Measurements from ENCODE around the gene TKFC.

Gene TKFC, protein sequence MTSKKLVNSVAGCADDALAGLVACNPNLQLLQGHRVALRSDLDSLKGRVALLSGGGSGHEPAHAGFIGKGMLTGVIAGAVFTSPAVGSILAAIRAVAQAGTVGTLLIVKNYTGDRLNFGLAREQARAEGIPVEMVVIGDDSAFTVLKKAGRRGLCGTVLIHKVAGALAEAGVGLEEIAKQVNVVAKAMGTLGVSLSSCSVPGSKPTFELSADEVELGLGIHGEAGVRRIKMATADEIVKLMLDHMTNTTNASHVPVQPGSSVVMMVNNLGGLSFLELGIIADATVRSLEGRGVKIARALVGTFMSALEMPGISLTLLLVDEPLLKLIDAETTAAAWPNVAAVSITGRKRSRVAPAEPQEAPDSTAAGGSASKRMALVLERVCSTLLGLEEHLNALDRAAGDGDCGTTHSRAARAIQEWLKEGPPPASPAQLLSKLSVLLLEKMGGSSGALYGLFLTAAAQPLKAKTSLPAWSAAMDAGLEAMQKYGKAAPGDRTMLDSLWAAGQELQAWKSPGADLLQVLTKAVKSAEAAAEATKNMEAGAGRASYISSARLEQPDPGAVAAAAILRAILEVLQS

DNA sequence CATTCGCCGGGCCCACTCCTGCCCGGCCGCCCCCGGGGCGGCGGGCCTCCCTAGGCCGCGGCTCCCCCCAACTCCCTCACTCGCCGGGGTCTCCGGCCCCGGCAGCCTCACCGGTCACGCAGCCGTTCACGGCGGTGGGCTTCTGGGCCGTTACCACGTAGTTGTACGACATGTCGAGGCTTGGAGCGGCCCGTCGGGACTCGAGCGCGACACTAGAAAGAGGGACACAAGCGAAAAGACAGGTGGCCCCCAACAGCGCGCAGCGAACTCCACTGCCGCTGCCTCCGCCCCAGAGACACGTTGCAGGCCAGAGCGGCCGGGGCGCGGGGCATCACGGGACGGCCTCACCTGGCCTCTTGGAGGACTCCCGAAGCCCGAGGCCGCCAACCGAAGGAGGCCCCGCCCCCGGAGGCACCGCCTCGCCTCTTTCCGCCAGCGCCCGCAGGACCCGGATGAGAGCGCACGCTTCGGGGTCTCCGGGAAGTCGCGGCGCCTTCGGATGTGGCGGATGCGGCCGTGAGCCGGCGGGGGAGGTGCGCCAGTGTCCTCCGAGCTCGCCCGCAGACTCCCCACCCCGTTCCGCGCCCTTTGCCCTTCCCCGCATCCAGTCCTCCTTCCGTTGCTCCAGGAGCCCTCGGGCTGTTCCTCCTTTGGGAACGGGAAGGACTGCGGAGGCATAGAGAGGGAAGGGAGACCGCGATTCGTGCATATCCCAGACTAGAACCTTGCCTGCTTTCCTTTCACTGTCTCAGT is at the start of gene TKFC, which contains the start of gene DDB1:
TKFC (plus strand) TSS at position 432 of the 753 bp plus-strand sequence. CDS start 1,501 bp downstream, outside the sequence.
DDB1 (minus strand) TSS at position 309 of the 753 bp plus-strand sequence; CDS start at position 172, 137 bp downstream.
- peak; percentile 94 for DNase-seq

GRCh38 chr11:61283613-61284012 is 49.4 kb upstream of the TKFC start:
- DNase-seq = no peak

- no peak for DNase-seq
Observed at GRCh38 chr11:61287338-61287977, 45.6 kb upstream of the TKFC start.

- DNase-seq = no peak
Observed at GRCh38 chr11:61290905-61291690, 41.9 kb upstream of the TKFC start.

DNA sequence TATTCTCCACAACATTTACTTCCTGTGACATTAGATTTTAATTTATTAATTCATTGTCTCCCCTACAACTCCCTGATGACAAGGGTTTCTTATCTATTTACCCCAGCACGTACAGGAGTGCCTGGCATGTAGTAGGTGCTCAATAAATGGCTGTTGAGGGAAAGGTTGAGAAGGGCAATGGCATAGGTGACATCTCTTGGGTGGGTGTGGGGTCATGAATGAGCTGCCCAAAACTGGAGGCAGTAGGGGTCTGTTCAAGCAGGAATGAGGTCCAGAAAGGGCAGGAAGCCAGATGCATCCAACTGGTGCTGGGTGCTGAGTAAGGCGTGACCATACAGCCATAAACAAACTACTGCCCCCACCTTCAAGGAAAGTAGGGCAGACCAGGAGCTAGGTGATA is 40.7 kb upstream of the TKFC start:
- no peak for DNase-seq

DNA sequence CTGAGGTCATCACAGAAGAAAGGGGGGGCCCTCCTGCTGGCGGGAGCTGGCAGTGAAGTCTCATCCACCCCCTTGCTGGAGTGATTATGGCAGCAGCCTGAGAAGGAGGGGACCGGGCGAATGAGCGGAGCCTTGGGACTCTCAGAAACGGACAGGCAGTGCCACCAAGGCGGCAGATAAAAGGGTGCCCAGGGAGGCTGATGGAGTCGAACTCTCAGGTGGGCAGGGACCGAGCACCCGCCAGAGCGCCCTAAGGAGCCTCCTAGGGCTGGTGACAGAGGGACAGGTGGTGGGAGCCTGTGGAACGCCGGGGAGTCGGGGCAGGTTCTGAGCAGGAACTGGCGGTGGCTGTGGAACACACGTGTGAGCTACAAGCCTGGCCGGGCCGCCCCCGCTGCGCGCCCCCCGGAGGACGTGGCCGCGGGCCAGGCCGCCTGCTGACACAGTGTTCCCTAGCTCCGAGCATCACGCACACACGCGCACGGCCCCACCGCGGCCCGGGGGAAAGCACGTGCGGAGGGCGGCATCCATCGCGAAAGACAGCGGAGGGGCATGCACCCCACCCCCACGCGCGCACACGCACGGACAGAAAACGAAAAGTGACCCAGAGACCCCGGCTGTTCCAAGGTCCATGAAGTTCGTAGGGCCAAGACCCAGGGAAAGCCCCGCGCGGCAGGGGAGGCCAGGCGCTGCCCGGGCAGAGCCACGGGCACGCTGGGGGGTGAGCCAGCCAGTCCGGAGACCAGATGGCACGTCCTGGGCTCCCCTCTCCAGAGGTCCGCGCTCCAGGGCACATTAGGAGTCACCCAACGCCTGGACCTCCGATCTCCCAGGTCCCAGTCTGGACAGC is 38.9 kb upstream of the TKFC start:
- no peak for DNase-seq

DNA sequence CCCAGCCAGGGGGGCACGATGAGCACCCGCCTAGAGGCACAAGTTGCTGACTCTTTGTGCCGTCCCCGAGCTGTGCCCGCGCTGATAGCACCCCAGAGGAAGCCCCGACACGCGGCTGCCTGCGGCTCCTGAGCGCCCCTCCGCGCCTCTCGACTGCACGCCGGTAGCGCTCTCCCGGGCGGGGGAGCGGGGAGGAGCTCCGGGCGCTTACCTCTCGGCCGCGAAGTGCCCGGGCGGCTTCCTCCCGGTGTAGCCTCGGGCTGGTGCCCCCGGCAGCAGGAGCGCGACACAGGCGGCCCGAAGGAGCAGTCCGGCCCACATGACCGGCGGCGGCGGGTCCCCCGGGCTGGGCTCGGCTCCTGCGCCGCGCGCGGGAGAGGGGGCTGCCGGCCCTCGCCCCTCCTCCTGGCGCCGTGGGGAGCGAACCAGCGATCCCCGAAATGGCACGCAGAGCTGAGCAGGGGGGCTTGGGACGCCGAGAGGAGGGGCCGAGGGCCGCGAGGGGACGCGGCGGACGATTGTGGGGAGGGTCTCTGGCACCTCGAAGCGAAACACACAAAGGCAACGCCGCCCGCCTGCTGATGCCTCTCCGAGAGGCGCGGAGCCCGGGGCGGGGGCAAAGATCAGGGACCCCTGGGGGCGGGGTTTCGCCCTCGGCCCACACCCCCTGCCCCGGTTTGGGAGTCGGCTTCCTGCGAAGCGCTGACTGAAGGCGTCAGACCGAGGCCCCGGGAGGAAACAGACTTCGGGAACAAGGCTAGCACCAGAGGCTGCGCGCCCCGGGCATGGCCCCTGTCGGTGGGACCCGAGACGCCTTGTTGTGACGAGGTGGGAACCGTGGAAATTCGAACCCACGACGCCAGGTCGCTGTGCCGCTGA is 38.1 kb upstream of the TKFC start, which contains the start of gene VWCE:
VWCE (minus strand) TSS at position 600 of the 879 bp plus-strand sequence; CDS start at position 321, 279 bp downstream.
- DNase-seq = peak; percentile 44

GRCh38 chr11:61295596-61295926 is 37.5 kb upstream of the TKFC start:
- no peak for DNase-seq

DNA sequence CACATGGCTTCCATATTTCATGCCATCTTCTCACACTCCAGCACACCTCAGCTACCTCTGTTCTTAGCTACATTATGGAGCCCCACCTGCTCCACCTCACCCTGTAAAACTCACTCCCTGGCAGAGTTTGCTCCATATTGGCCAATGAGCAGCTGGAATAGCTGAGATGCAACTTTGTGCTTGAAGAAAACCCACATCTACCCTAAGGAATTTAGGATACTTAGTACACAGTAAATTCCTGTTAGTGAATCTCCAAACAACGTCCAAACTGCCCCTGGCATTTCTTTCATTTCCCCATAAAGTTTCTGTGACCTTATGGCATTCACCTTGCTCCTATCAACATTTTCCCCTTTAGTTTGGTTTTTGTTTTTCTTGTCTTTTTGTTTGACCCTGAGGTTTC is 35.7 kb upstream of the TKFC start:
- DNase-seq = no peak

GRCh38 chr11:61297746-61298145 is 35.3 kb upstream of the TKFC start:
- no peak for DNase-seq

- DNase-seq = no peak
Observed at GRCh38 chr11:61298663-61299244, 34.3 kb upstream of the TKFC start.

DNA sequence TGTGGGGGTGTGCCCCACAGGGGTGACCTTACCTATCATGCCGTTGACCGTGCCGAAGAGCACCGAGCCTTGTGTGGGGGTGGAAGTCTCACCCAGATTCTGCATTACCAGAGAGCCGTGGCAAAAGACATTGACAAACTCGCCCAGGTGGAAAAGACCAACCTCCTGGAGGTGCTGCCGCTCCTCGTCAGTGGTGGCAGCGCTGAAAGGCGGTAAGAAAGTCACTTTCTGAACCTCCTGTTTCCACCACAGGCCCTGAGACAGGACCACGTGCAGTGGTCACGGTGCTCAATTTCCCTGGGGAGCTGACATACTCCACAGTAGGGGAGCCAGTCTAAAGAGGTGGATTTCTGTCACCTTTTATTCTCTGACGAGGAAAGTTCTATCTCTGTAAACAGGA is 30.5 kb upstream of the TKFC start:
- DNase-seq = no peak

DNA sequence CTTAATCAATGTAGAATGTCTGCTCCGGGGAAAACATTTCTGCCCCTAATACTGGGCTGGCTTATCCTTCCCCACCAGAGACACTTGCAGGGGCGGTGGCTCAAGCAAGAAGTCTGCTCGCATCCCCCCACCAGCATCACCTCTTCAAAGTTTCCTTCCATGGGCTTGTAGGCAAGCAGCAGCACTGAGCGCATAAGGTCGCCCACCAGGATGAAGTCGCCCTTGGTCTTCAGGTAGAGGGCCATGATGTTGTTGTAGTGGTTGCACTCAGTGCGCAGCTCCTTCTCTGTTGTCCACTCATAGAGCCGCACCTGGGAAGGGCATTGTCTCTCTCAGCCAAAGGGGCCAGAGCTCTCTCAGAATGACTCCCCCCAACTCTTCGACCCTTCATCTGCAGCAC is 29.3 kb upstream of the TKFC start:
- DNase-seq = no peak

- no peak for DNase-seq
Observed at GRCh38 chr11:61305417-61305816, 27.6 kb upstream of the TKFC start.

DNA sequence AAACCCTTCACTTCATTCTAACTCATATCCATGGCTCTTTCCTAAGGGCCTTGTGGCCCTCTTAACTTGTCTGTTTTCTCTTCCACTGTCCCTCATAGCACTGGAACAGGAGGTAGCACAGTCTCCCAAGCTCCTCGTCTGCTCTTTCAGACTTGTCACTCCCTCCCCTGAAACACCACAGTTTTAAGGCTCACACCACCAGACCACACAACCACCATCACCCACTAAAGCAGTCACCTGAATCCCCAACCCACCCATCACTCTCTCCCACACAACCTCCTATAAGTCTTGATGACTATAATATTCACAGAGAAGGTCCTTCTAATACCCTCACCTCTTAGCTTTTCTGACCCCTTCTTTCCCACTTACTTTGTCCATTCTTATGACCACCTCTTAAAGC is 26.8 kb upstream of the TKFC start:
- DNase-seq = no peak

- DNase-seq = no peak
Observed at GRCh38 chr11:61307354-61307753, 25.7 kb upstream of the TKFC start.

DNA sequence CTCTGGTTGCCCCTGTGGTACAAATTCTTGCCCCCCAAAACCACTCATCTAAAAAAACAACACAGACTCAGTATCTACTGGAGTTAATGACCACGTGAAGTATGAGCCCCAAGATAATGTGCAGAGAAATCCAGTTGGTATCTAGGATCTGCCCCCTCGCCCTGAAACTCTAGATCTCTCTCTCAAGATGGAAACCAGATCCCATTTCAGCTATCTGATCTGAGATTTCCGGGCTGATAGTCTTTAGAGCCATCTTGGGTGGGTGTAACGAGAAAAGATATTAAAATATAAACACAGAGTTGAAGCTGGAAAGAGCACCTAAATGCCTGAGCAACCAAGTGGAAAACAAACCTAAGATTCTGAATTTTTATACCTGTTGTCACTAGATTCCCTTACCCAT is 23.9 kb upstream of the TKFC start:
- no peak for DNase-seq

GRCh38 chr11:61309739-61310138 is 23.3 kb upstream of the TKFC start:
- DNase-seq = no peak

GRCh38 chr11:61310749-61311148 is 22.3 kb upstream of the TKFC start:
- DNase-seq = no peak

GRCh38 chr11:61315260-61315659 is 17.8 kb upstream of the TKFC start:
- no peak for DNase-seq

Measured in activated CD4-positive, alpha-beta T cell treated with anti-CD3 and anti-CD28 coated beads for 1 hour (primary cell).